Left renal pelvis (tissue), 4 donors: ENCODE measurements around the gene PELI1. TPM values are rescaled to one million over a fixed set of nuclear protein-coding genes. Genes with fewer than 3 reads are reported as not detected.
"Not testable (repeated sequence)": the region's sequence is repeated elsewhere in the genome, so short reads cannot be mapped to it uniquely, and the experiment has no call there.

Experiments
- DNase-seq, 4 donors: peaks; one replicate each; pipeline ENCODE4 v3.0.0-alpha.2; 2013; ENCODE audit warnings: low read depth in 4 of 4, low spot score in 3 of 4
- polyA plus RNA-seq, 4 donors: library from polyadenylated mRNA; unstranded; fragments of 120-200 nt; gene quantifications; one replicate each; pipeline ENCODE4 v1.2.1, GENCODE V29; 2013; ENCODE audit not compliant: insufficient read length in 4 of 4

The PELI1 gene
- polyA plus RNA-seq, 4 donors, result 27.1 to 36.0 (median 34.7) TPM

DNA sequence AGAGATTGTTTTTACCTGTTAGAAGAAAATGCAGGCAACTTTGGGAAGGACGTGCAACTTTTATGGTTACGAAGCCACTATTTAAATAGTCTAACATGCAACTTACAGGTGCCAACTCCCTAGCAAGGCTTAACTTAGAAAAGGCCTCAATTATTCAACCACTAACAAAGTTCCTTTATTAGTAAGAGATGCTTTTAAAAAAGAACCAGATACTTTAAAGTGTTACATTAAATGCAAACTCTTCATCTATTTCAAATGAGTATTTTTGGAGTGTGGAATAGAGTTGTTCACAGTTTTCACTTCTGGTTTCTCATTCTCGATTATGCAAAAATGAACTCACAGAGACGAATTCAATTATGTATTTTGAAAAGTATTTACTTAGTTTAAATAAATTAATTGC is 51.7 kb downstream of the PELI1 start:
- no peak for DNase-seq

DNA sequence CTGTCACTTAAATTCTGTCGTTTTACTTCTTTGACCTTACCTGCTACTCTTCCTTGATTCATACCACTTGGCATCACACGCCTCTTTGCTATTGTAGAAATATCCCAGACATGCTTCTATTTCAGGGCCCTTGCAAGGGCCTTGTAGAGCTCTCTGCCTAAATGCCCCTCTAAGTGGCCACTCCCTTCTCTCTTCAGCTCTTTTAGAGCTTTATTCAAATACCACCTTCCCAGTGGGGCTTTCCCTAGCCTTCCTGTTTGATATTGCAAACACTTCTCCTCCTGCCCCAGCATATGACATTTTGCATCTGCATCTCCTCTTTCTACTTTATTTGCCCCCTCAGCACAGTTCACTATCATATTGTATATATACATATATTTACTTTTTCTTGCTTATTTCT is 54.0 kb downstream of the PELI1 start:
- DNase-seq, result no peak

DNA sequence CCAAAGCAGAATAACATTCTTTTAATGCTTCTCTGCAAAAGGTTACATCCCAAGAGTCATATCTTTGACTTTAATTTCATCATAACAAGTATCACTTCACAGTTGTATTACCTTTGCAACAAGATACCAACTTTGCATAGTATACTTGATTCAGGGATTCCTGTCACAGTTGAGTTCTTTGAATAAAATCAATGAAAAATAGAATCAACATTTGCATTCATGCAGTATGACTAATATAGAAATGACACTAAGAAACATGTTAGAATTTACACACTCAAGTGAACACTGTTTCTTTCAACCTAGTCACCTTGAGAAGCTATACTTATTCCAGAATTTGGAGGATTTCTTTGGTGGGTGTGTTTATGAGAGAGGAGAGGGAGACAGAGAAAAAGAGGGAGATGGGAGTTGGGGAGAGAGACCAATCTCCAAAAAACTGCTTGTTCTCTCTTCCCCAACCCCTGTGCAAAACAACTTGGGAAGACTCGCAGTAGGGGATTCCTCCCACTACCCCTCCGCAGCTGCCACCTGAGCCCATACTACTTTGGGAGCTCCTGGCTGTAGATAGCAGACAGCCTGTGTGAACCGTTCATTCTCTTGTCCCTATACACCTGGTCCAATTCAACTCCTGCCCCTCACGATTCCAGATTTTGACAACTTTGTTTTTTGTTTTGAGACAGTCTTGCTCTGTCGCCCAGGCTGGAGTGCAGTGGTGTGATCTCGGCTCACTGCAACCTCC is 57.7 kb downstream of the PELI1 start:
- no peak for DNase-seq

DNA sequence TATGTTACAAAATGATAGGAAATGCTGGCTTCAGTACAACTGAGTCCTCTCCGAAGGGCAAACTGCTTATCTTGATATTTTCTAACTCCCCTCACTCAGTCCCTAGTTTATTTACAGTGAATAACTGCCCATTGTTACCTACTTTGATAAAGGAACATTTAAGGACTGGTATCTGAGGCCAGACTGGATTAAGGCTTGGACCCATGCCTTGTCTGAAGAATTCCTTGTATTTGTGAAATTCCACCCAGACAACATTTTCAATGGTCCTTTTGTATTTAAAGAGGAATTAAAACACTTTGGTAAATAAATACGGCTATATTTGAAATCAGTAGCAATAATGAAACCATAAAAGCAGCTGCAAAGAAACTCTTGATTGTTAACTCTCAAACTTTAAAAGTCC is 58.3 kb downstream of the PELI1 start:
- DNase-seq, result no peak

DNA sequence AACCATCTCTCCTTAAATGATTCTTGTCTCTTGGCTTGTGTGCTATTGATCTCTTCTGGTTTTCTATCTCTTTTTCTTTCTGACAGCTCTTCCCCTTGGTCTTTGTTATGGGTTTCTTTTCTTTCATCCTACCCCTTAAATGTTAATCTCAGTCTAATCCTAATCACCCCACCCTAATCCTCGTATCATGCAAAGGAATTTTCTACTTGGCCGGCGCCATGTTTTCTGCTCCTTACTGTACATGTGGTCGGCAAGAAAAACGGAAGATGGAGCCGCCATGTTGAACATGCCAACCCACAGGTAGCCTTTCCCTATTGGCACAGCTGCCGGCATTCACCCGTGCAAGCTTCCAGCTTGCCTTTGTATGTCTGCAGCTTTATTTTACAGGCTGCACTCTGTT is 63.2 kb downstream of the PELI1 start:
- DNase-seq, result no peak

DNA sequence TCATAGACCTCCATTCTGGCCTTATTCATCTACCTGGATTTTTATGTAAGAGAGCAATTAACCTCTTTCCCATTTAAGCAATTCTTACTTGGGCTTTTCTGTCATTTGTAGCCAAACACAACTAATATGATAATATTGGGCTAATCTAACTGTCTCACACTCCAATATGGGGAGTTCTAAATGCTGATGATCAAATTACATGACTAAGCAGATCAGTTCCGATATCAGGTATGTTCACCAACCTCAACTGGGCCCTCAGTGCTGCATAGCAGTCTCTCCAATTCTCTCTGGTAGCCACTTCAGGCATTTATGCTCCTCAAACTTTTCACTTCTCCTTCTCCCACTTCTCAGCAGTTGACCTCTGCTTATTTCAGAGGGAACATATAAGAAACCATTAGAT is 64.0 kb downstream of the PELI1 start:
- DNase-seq, result no peak

DNA sequence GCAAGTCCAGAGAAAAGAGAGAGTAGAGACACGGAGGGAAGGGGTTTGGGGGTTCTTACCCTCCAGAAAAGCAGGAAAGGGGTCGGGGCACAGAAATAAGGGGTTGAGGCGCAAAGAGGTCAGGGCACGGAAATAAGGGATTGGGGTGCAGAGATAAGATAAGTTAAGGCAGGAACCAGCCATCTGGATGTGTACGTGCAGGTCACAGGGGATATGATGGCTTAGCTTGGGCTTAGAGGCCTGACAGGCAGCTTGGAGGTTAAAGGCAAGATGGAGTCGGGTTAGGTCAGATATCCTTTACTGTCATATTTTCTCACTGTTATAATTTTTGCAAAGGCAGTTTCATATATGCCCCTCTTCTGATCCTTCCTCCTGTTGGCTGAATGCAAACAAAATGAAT is 64.5 kb downstream of the PELI1 start:
- not testable (repeated sequence) for DNase-seq

DNA sequence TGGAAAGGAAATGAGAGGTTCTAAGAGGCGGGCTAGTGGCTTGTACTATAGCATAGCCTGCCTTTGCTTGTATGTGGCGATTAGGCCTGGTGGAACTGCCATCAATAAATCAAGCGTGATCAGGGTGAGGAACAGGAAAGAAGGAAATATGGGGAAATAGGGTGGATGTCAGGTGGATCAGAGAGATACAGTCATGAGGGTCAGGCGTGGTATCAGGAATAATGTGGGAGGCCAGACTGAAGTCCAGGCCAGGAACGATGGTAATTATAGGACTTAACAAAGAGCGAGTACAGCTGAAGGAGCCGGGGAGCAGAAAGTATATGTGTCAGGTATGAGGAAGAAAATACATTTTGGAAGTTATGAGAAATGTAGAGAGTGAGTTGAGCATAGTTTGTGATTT is 67.4 kb downstream of the PELI1 start:
- not testable (repeated sequence) for DNase-seq

DNA sequence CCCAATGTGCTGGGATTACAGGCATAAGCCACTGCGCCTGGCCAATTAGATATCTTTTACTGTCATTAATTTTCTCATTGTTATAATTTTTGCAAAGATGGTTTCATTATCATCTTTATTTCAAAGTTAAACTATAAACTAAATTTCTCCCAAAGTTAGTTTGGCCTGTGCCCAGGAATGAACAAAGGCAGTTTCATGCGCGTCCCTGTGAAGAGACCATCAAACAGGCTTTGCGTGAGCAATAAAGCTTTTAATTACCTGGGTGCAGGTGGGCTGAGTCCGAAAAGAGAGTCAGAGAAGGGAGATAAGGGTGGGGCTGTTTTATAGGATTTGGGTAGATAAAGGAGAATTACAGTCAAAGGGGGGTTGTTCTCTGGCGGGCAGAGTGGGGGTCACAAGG is 69.6 kb downstream of the PELI1 start:
- DNase-seq, result not testable (repeated sequence)

DNA sequence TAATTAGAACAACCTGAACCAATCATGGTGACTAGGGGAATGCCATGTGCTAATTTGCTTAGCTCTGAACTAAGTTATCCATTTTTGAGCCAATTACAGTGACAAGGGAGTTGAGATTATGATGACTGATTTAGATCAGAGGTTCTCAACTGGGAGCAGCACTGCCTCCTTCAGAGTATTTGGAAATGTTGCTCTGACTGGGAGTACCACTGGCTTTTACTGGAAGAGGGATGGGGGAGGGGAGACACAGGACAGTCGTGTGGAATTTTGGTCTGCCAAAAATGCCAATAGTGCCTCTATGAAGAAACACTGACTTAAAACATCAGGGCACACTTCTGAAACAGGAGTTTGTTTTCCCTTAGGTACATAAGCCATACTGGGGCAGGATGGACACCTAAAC is 76.9 kb downstream of the PELI1 start:
- DNase-seq, result no peak

DNA sequence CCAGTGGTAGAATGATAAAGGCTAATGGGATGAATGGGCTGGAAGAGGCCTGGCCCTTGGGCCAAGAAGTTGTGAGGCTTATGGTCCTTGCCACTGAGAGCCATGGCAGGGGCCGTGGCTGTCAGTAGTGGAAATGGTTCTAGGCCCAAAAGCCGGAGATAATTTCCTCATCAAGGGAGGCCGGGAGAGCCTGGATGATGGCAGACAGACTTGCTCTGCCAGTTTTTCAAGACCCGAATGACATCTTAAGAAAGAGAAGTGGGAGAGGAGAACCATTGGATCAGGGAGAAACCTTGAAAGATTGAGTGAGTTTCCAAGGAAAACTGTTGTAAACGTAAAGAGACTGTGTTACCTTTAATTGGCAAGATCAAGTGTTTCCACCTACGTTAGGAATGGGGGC is 78.7 kb downstream of the PELI1 start:
- no peak for DNase-seq

DNA sequence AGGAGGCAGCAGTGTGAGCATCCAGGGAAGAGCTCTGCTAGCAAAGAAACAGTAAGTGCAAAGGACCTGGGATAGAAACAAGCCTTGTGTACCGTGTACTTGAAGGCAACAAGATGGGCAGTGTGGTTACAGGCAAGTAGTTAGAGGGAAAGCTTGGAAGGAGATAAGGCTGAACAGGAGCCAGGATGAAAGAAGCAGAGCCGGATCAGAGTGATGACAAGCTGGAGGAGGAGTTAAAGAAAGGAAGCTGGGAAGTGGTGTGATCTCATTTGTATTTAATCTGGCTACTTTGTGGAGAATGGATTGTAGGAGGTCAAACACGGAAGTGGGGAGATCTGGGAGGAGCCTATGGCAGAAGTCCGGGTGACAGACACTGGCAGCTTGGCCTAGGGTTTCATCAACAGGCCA is 80.3 kb downstream of the PELI1 start:
- no peak for DNase-seq

DNA sequence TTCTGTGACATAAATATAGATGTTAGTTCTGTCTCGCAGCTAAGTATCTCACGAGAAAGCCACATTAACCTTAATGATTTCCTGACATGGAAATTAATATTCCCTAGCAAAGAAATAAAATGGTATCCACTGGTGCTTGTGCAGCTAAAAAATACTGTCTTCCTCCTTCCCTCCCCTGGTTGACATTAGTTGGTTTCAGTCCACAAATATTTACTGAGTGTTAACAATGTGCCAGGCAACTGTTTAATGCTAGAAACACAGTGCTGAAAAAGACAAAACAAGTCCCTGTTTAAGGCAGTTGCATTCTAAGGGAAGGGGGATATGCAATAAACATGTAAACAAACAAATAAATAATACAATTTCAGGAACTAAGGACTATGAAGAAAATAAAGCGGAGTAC is 80.8 kb downstream of the PELI1 start:
- DNase-seq, result no peak

DNA sequence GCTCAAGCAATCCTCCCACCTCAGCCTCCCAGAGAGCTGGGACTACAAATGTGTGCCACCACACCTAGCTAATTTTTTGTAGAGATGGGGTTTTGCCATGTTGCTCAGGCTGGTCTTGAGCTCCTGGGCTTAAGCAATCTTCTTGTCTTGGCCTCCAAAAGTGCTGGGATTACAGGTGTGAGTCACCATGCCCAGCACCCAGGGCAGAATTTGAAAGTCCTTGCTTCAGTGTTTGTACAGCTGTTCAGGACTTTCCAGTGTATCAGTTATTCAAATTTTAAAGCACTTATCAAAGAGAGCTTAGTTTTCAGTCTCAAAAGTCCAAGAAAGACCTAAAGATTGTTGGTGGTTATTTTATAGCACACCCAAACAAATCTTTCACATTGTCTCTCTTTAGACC is 81.4 kb downstream of the PELI1 start:
- no peak for DNase-seq

DNA sequence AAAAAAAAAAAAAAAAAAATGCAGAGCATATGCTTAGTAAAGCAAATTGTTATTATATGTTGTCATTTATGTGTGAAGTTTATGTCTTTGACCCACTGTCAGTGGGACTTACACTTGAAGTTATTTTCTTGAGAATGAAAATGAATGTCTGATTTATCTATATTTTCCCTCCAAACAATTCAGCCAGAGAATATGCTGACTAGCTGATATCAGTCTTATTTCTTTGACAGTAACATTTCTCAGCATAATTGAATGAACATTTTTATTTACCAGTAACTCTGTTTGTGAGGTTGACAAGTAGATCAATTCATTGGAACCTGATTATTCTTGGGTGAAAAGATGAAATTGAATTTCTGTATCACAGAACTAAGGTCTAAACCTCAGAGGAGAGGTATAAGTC is 85.0 kb downstream of the PELI1 start:
- DNase-seq, result no peak

DNA sequence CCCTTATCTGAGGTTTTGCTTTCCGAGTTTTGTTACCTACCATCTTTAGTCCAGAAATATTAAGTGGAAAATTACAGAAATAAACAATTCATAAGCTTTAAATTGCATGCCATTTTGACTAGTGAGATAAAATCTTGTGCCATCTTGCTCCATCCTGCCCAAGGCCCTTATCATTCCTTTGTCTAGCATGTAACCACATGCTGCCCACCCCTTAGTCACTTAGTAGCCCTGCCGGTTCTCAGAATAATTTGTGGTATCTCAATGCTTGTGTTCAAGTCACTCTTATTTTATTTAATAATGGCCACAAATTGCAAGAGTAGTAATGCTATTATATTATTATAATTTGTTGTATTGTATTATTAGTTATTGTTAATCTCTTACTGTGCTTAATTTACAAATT is 88.2 kb downstream of the PELI1 start:
- no peak for DNase-seq

DNA sequence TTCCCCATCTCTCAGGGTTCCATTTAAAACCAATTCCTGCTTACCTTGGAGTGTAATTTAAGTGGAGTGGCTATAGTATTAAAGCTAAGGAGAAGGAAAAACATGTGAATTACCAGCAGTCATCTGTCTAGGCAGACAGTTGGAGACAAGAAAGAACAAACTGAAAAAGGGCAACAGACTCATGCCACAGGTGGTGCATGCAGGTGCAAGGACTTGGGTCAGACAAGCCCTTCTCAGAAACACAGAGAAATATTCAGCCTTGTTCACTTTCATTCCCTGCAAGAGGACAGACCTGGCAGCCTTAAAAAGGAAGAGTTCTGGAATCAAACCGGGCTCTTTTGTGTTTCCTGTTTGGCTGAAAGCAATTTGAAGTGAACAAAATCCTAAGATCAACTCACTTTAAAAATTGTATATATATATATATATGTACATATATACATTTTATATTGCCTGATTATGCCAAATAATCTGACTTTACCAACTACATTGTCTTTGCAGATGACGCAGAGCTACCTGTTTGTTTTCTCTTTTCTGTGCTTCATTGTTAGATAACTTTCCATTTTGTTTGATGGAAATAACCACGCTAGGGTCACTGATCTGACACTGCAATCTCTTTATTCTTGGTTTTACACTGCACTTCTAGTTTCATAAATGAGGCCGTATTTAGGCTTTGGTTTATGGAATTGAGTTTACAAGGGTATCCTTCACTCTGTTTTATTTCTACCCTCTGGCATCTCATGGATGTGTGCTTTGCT is 89.9 kb downstream of the PELI1 start:
- DNase-seq, result no peak

DNA sequence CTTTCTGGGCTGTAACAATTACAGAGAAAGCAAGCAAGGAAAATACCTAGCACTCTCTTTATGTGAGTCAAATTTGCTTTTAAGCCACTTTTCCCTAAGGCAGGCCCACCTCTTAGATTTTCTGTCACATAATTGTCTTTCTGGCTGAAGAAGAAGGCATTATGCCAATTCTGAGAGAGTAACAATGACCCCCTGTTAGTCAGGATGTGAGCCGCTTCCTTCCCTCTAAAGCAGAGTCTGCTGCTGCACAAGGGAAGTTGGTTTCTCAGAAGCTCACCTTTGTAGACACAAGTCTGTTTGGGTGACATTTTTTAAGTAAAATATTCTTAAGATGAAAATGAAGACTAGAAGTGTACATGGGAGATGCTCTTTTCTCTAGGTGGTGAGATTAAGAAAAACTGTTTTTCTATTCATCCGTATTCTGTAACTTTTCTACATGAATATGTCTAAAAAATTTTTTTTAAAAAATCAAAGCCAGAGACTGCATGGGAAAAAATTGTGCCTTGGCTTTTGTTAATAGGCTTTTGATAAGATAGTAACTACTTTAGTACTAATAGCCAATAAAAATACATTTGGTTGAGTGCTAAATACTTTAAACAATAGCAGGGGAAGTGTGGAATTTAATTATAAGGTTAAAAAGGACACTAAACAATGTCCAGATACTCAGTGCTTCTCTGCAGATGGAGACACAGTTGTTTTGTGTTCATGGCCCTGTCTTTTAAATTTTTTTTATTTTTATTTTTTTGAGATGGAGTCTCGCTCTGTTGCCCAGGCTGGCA is 91.6 kb downstream of the PELI1 start:
- no peak for DNase-seq

DNA sequence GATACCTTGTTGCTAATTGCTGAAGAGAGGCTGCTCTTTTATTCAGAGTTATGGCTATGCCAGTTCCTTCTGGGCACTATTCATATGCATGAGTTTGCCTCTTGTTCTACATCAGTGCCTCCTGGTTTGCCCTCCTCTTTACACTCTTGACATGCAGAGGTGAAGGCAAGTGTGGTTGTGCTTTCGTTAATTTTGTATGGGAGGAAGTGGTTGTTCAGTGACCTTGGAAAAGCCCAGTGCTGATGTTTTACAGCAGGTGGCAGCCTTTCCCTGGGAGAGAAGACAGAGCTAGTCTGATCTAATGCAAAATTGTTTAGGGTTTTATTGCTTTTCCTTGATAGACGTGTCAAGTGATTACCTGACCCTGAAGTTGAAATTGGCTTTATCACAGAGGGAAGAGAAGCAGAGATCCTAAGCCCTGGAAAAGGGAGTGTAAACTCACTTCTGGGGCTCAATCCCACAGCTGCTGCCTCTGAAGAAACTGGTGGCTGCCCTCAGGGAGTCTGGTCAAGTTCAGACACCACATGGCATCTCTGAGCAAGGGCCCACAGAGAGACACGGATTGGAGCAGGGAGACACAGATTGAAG is 94.5 kb downstream of the PELI1 start:
- DNase-seq, result peak; percentile 47 to 66 (median 56)

DNA sequence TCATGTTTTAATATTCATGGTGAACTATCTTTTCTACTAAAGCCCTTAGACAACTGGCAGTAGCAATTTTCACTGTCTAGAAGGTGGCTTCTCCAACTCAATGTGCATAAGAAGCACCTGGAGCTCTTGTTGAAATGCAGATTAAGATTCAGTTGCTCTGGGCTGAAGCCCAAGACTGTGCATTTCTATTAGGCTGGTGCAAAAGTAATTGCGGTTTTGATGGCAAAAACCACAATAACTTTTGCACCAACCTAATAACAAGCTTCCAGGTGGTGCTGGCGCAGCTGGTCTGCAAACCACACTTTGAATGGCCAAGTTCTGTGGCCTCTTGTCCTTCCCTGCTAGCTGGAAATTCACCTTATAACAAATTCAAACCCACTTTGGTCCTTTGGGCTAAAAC is 98.3 kb downstream of the PELI1 start:
- no peak for DNase-seq
